ENCODE measurements around the gene FXYD7.

DNA sequence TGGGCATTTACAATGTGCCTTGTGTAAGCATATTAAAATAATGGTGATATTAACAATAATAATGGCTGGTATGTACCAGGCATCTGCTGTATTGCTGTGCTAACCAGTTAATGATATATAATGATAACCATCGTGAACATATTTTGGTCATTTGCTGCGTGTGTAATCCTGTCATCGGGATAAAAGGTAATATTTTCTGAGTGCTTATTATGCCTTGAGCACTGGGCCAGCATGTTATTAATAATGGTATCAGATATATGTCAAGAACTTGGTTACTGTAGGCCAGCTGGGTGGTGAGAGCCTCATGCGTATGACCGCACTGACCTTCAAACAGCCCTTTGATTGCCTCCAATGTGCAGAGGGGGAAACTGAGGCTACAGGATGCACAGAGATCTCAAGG lies 49.6 kb upstream of the FXYD7 start:
- TF ChIP-seq, protein P1, sequence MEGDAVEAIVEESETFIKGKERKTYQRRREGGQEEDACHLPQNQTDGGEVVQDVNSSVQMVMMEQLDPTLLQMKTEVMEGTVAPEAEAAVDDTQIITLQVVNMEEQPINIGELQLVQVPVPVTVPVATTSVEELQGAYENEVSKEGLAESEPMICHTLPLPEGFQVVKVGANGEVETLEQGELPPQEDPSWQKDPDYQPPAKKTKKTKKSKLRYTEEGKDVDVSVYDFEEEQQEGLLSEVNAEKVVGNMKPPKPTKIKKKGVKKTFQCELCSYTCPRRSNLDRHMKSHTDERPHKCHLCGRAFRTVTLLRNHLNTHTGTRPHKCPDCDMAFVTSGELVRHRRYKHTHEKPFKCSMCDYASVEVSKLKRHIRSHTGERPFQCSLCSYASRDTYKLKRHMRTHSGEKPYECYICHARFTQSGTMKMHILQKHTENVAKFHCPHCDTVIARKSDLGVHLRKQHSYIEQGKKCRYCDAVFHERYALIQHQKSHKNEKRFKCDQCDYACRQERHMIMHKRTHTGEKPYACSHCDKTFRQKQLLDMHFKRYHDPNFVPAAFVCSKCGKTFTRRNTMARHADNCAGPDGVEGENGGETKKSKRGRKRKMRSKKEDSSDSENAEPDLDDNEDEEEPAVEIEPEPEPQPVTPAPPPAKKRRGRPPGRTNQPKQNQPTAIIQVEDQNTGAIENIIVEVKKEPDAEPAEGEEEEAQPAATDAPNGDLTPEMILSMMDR (conservative IDR thresholded peaks at IDR 0.05; ENCODE audit: low read depth, low read length) = no peak
- TF ChIP-seq BHLHE40 (IDR thresholded peaks at IDR 0.05; ENCODE audit: low read depth, low read length) (no peak), CEBPB (IDR thresholded peaks at IDR 0.05; ENCODE audit: low read depth, low read length) (no peak), RAD21 (IDR thresholded peaks at IDR 0.05; ENCODE audit: low read length) (no peak), MAFK (IDR thresholded peaks at IDR 0.05; ENCODE audit: low read depth, low read length) (no peak), POLR2A (IDR thresholded peaks at IDR 0.05; ENCODE audit: low read depth, low read length) (no peak)
